GM10248 (cell line): ENCODE measurements around the gene PWWP2B.

Experiments used
- CTCF ChIA-PET: fragments of 300-600 bp; sonication (Branson Sonifier 250); formaldehyde crosslinking; extraction: SDS; loops from one replicate; lab custom pipeline; 2021; ENCODE audit warnings: antibody characterized with exemption; lab: Yijun Ruan, JAX
- POLR2A ChIA-PET: fragments of 350-650 bp; sonication (Branson Sonifier 250); formaldehyde crosslinking; extraction: SDS; loops from one replicate; lab custom pipeline; 2020; ENCODE audit warnings: antibody characterized with exemption; lab: Yijun Ruan, JAX
- DNase-seq: peaks from one replicate; pipeline ENCODE4 v3.0.0; 2012; ENCODE audit errors: extremely low spot score
- CTCF ChIP-seq: IDR thresholded peaks from 2 replicates; pipeline ENCODE4 v1.5.1; 2012; ENCODE audit warnings: mild to moderate bottlenecking, low read depth; ENCODE audit errors: extremely low read depth, missing control alignments, control extremely low read depth

PWWP2B gene

GRCh38 chr10:132416566-132417256, 19.7 kb downstream of the PWWP2B start:
- ChIA-PET CTCF (no interaction called here), POLR2A (no interaction called here)
- no peak for TF ChIP-seq CTCF
- DNase-seq, result no peak

- TF ChIP-seq CTCF, result no peak
- POLR2A ChIA-PET, result no interaction called here
- CTCF ChIA-PET, result no interaction called here
- no peak for DNase-seq
Observed at GRCh38 chr10:132417257-132417910, 20.4 kb downstream of the PWWP2B start.

GRCh38 chr10:132417957-132418441, 21.0 kb downstream of the PWWP2B start:
- ChIA-PET POLR2A (no interaction called here), CTCF (no interaction called here)
- no peak for DNase-seq
- no peak for TF ChIP-seq CTCF

GRCh38 chr10:132418527-132419416, 21.8 kb downstream of the PWWP2B start:
- CTCF ChIA-PET, result no interaction called here
- DNase-seq, result no peak

GRCh38 chr10:132419538-132420468, 22.8 kb downstream of the PWWP2B start:
- no peak for DNase-seq
- POLR2A ChIA-PET, result no interaction called here
- CTCF ChIA-PET, result interaction anchor here (1.7 kb wide), 1 partner anchor 7 kb away, joined by 4 read pairs; no protein-coding TSS in a partner anchor
- no peak for TF ChIP-seq CTCF

More at GRCh38 chr10:132418527-132419416, 21.8 kb downstream of the PWWP2B start:
- TF ChIP-seq CTCF, result no peak
- POLR2A ChIA-PET, result no interaction called here
